ENCODE measurements around the gene THBS1. TPM values are rescaled to one million over a fixed set of nuclear protein-coding genes. Genes with fewer than 3 reads are reported as not detected.

THBS1 gene
- total RNA-seq, 1 experiment from 2014 or later = 342 TPM

DNA sequence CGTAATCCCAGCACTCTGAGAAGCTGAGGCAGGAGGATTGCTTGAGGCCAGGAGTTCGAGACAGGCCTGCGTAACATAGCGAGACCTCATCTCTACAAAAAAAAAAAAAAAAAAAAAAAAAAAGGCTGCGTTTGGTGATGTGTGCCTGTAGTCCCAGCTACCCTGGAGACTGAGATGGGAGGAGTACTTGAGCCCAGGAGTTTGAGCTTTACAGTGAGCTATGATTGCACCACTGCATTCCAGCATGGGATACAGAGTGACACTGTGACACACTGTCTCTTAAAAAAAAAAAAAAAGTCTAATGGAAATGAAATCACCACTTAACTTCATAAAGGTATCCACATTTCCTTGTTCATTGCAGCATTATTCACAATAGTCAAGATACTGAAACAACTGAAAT, 65.5 kb downstream of the THBS1 start:
- Mint-ChIP-seq H3K36me3 (ENCODE audit: insufficient read depth, unreplicated experiment) (no peaks in the 10 kb centered on the region), H3K27me3 (ENCODE audit: insufficient read depth, unreplicated experiment) (no peaks in the 10 kb centered on the region), H3K4me3 (ENCODE audit: unreplicated experiment) (no peak overlapping the region), H3K4me1 (ENCODE audit: low read depth, unreplicated experiment) (no peaks in the 10 kb centered on the region), H3K27ac (ENCODE audit: unreplicated experiment) (no peak overlapping the region), H3K9me3 (ENCODE audit: unreplicated experiment) (no peaks in the 10 kb centered on the region)
- no TSS peak for BruUV-seq (replicated peaks)
- Histone ChIP-seq H3K9me3 (no peaks in the 10 kb centered on the region), H3K36me3 (ENCODE audit: control insufficient read depth, insufficient read depth, low read length) (no peaks in the 10 kb centered on the region), H3K4me1 (no peaks in the 10 kb centered on the region), H3K27me3 (replicated peaks; ENCODE audit: control insufficient read depth, insufficient read depth, low read length) (no peaks in the 10 kb centered on the region), H3K4me3 (ENCODE audit: low read depth, low read length) (no peak overlapping the region)
- TF ChIP-seq, protein P1, sequence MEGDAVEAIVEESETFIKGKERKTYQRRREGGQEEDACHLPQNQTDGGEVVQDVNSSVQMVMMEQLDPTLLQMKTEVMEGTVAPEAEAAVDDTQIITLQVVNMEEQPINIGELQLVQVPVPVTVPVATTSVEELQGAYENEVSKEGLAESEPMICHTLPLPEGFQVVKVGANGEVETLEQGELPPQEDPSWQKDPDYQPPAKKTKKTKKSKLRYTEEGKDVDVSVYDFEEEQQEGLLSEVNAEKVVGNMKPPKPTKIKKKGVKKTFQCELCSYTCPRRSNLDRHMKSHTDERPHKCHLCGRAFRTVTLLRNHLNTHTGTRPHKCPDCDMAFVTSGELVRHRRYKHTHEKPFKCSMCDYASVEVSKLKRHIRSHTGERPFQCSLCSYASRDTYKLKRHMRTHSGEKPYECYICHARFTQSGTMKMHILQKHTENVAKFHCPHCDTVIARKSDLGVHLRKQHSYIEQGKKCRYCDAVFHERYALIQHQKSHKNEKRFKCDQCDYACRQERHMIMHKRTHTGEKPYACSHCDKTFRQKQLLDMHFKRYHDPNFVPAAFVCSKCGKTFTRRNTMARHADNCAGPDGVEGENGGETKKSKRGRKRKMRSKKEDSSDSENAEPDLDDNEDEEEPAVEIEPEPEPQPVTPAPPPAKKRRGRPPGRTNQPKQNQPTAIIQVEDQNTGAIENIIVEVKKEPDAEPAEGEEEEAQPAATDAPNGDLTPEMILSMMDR (IDR thresholded peaks at IDR 0.05; ENCODE audit: insufficient read depth in 1 of 2, low read depth in 1 of 2, low read length in 1 of 2, severe bottlenecking in 1 of 2, unreplicated experiment in 1 of 2) = no peak
- DNase-seq = no peak
- POLR2A ChIA-PET = no interaction called here
- intact Hi-C loops (cut with micrococcal nuclease; ENCODE audit: unreplicated experiment) = no loop called here
- CTCF ChIA-PET = no interaction called here

Other genes starting within 250 kb of the THBS1 start
- gene FSIP1, start 201.8 kb downstream of the THBS1 start, total RNA-seq (2022) = 1.3 and 2.1 TPM in 2 replicates

Data from Caco-2 (cell line).